Pancreas (tissue), 10 donors: ENCODE data around the gene ADCY10. TPM values are rescaled to one million over a fixed set of nuclear protein-coding genes. Genes with fewer than 3 reads are reported as not detected.
A peak's percentile ranks its signal among the peaks of the same experiment; 100 is the strongest.

Experiments
- ATAC-seq, 4 donors: fragments of 200-7000 bp; cut with Tn5 transposase; one replicate each; pipeline versions ENCODE4 v1.8.0 to v1.9.1; 2020; ENCODE audit warnings: mild to moderate bottlenecking in 4 of 4, moderate library complexity in 4 of 4
- DNase-seq, 6 donors: peaks; one replicate each; pipeline ENCODE4 v3.0.0-alpha.2; 2020
- FAIRE-seq: peaks from 2 replicates; lab custom pipeline; 2012; peaks lifted over from hg19 to GRCh38; lab: Jason Lieb, UNC
- H3K27ac ChIP-seq, 4 donors: fragments of 200-600 bp; sonication (generic); 1 replicate in 3 of 4; 2 replicates in 1 of 4; pipeline versions ENCODE4 v1.5.0 to v1.8.0; 2020
- H3K27me3 ChIP-seq, 4 donors: fragments of 200-600 bp; one replicate each; pipeline ENCODE4 v1.8.0; 2021
- H3K36me3 ChIP-seq, 3 donors: fragments of 200-600 bp; sonication (generic) in 1 of 3; one replicate each; pipeline versions ENCODE4 v1.5.0 to v1.8.0; 2020 to 2021
- H3K4me1 ChIP-seq, 3 donors: fragments of 200-600 bp; one replicate each; pipeline ENCODE4 v1.8.0; 2021
- H3K4me3 ChIP-seq, 4 donors: fragments of 200-600 bp; sonication (generic) in 2 of 4; one replicate each; pipeline versions ENCODE4 v1.5.0 to v1.8.0; 2020 to 2021
- H3K9me3 ChIP-seq, 4 donors: fragments of 200-600 bp; one replicate each; pipeline ENCODE4 v1.8.0; 2021
- CTCF ChIP-seq, 4 donors: fragments of 200-600 bp; sonication (generic) in 3 of 4; IDR thresholded peaks; one replicate each; pipeline versions ENCODE4 v1.5.0 to v1.8.0; 2021; ENCODE audit warnings: antibody characterized with exemption in 4 of 4
- WGBS, 2 donors: extraction: QIAGEN DNeasy Blood & Tissue Kit; methylation state at CpG; one replicate each; pipeline ENCODE4 v1.1.7; 2013; 5-methylcytosine and 5-hydroxymethylcytosine counted together
- intact Hi-C, 3 donors: fragments of 100-400 bp; cut with DNase I; formaldehyde crosslinking; loops; one replicate each; pipeline versions ENCODE4 v1.11.1 to v1.14.2; 2022
- polyA plus RNA-seq, 2 donors: library from polyadenylated mRNA; stranded (reverse); fragments of 200-250 nt; gene quantifications; one replicate each; pipeline ENCODE4 v1.2.3, GENCODE V29; 2013
- total RNA-seq, 6 donors: library from RNA; stranded (reverse); fragmentation: NEBNext Ultra II Directional in 4 of 6; extraction: Animal tissue kit (Norgen Biotek cat#: 25700) in 4 of 6; gene quantifications; one replicate each; pipeline versions ENCODE4 v1.2.1 to v1.2.4, GENCODE V29; 2021 to 2023
- donor health status: healthy with polysubstance abuse.
- donor health status: DM: no; HTN: no; CAD: no; lungs with moderate emphysema.
- donor health status: DM: no; HTN: no; CAD: no.
- donor health status: control.
- donor health status: control.
- donor health status: Bipolar disorder and iron deficiency.
- donor health status: DM: yes; HTN: yes; CAD: no.
- donor health status: DM: no; HTN: no; CAD: no.
- donor health status: DM: no; HTN: no; CAD: no.
- donor health status: DM: yes; HTN: yes; CAD: no.

ADCY10 gene
- total and polyA plus RNA-seq, 8 donors: 0.03 to 0.31 (median 0.16) TPM; not detected in 1

DNA sequence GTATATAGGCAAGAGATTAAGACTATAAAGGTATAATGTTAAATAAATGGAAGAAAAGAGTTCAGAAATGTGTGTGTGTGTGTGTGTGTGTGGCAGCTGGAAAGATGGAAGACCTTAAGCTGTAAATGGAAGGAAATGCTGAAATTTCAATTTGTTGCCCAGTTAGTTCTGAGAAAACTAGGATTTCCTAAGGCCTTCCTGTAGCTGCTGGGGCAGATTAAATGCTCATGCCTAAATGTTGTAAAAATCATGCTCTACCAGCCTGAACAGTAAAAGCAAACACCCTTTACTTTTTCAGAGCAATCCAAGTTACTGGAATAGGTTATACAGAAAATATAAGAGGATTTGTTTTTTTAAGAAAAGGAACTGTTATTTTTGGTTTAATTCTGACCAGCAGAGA, 8.3 kb downstream of the ADCY10 start:
- Histone ChIP-seq H3K36me3 (no peaks in the 10 kb centered on the region), H3K4me3 (no peak overlapping the region), H3K27me3 (no peaks in the 10 kb centered on the region), H3K9me3 (no peaks in the 10 kb centered on the region), H3K27ac (no peak overlapping the region), H3K4me1 (peaks cover 0 to 3% (median 3%) of the 10 kb centered on the region in 3 donors)
- no peak for FAIRE-seq
- ATAC-seq: peak in 1 of 4 donors; percentile 60
- DNase-seq: no peak
- intact Hi-C loops: no loop called here
- no peak for TF ChIP-seq CTCF (IDR thresholded peaks at IDR 0.05)

- intact Hi-C loops: no loop called here
- FAIRE-seq: no peak
- WGBS, 2 donors: 86 to 95% methylated on average over 3 of the region's 3 CpGs
These were observed 8.8 kb downstream of the ADCY10 start for GRCh38 chr1:167905182-167905581.

DNA sequence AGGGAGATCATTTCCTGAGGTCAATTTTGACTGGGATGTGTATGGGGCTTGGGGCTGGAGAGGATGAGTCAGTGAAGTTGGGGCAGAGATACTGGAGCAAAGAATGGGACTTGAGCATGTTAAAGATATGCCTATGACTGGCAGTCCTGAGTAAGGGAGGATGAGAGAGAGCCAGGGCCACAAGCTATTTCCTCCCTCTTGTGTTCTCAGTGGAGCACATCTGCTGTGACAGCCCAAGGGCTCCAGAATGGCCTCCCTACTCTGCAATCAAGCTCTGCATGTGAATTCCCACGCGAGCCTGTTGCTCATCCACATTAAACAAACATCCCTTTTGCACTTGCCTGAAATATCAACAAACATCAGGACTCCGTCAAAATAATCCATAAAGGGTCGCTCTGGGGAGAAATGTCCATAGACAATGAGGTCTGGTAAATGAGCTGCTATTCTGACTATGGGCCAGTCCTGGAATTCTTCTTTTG, 9.2 kb downstream of the ADCY10 start:
- H3K27ac ChIP-seq: no peak overlapping the region
- no peak for TF ChIP-seq CTCF (IDR thresholded peaks at IDR 0.05)
- intact Hi-C loops: no loop called here
- no peaks in the 10 kb centered on the region for H3K36me3 ChIP-seq
- DNase-seq (no peak), ATAC-seq (peak in 1 of 4 donors; percentile 18), FAIRE-seq (no peak)
- H3K27me3 ChIP-seq: no peaks in the 10 kb centered on the region
- H3K4me1 ChIP-seq: no peaks in the 10 kb centered on the region
- no peaks in the 10 kb centered on the region for H3K9me3 ChIP-seq
- H3K4me3 ChIP-seq: no peak overlapping the region
- 65 to 73% methylated on average over 4 of the region's 4 CpGs for WGBS, 2 donors

More at GRCh38 chr1:167905182-167905581, 8.8 kb downstream of the ADCY10 start:
- no peak for DNase-seq
- TF ChIP-seq CTCF (IDR thresholded peaks at IDR 0.05): no peak
- Histone ChIP-seq H3K4me1 (no peaks in the 10 kb centered on the region), H3K27me3 (no peaks in the 10 kb centered on the region), H3K9me3 (no peaks in the 10 kb centered on the region), H3K4me3 (no peak overlapping the region), H3K27ac (no peak overlapping the region), H3K36me3 (no peaks in the 10 kb centered on the region)
- peak in 1 of 4 donors; percentile 74 for ATAC-seq

- no peak overlapping the region for H3K27ac ChIP-seq
- no peaks in the 10 kb centered on the region for H3K27me3 ChIP-seq
- WGBS, 2 donors: 83 to 93% methylated on average over 4 of the region's 4 CpGs
- DNase-seq (no peak), ATAC-seq (no peak), FAIRE-seq (no peak)
- no peak overlapping the region for H3K4me3 ChIP-seq
- no peak for TF ChIP-seq CTCF (IDR thresholded peaks at IDR 0.05)
- H3K36me3 ChIP-seq: no peaks in the 10 kb centered on the region
- no peaks in the 10 kb centered on the region for H3K9me3 ChIP-seq
- intact Hi-C loops: no loop called here
- no peaks in the 10 kb centered on the region for H3K4me1 ChIP-seq
These were observed 13.0 kb downstream of the ADCY10 start for GRCh38 chr1:167900907-167901306.

DNA sequence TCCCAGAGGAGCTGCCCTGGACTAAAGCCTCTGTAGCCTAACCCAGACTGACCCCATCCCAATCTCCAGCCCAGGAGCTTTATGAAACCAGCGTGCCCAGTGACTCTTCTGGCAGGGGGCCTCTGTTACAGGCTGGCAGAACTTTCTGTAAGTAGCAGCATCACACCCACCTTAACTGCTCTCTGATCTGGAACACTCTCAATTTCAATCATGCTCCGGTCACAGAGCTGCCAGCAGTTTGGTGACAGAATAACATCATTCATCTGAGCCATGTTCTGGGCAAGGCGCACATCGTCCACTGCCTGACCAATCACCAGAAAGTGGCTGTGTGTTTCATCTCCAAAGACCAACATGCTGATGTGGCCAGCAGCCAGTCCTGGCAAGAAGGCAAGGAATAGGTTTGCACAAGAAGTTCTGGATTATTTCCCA, 14.7 kb downstream of the ADCY10 start:
- no peaks in the 10 kb centered on the region for H3K9me3 ChIP-seq
- FAIRE-seq (no peak), ATAC-seq (peak in 3 of 4 donors; percentile 43 to 83 (median 50)), DNase-seq (peak in 2 of 6 donors; percentile 33 to 56)
- no peak for TF ChIP-seq CTCF (IDR thresholded peaks at IDR 0.05)
- H3K27ac ChIP-seq: no peak overlapping the region
- WGBS, 2 donors: 38 to 44% methylated on average over 4 of the region's 4 CpGs
- no peak overlapping the region for H3K4me3 ChIP-seq
- intact Hi-C loops: no loop called here
- no peaks in the 10 kb centered on the region for H3K36me3 ChIP-seq
- no peaks in the 10 kb centered on the region for H3K27me3 ChIP-seq
- no peaks in the 10 kb centered on the region for H3K4me1 ChIP-seq
